ENCODE results near the gene EHD3. TPM values are rescaled to one million over a fixed set of nuclear protein-coding genes. Genes with fewer than 3 reads are reported as not detected.

EHD3 gene
- total and polyA plus RNA-seq, 2 experiments from 2014 or later = 12.3 to 17.6 TPM

- Histone ChIP-seq H3K36me3 (no peaks in the 10 kb centered on the region), H3K4me1 (ENCODE audit: low read depth) (peaks cover 21% of the 10 kb centered on the region), H3K27me3 (no peaks in the 10 kb centered on the region), H3K27ac (peak overlapping the region; percentile 39), H3K4me3 (no peak overlapping the region), H3K9me3 (ENCODE audit: low read depth) (no peaks in the 10 kb centered on the region)
- peak in 1 of 2 donors; percentile 76 for DNase-seq (ENCODE audit: low read depth in 1 of 2, low spot score in 1 of 2)
- TF ChIP-seq CTCF (IDR thresholded peaks at IDR 0.05; ENCODE audit: low read depth, low read length) = no peak
Observed at GRCh38 chr2:31231571-31232302, 2.2 kb upstream of the EHD3 start.

- Histone ChIP-seq H3K27me3 (no peaks in the 10 kb centered on the region), H3K4me3 (no peak overlapping the region), H3K4me1 (ENCODE audit: low read depth) (peaks cover 21% of the 10 kb centered on the region), H3K36me3 (no peaks in the 10 kb centered on the region), H3K9me3 (ENCODE audit: low read depth) (no peaks in the 10 kb centered on the region), H3K27ac (no peak overlapping the region)
- TF ChIP-seq CTCF (IDR thresholded peaks at IDR 0.05; ENCODE audit: low read depth, low read length) = no peak
- no peak for DNase-seq (ENCODE audit: low read depth in 1 of 2, low spot score in 1 of 2)
Observed at GRCh38 chr2:31232586-31232985, 1.4 kb upstream of the EHD3 start.

- no peaks in the 10 kb centered on the region for H3K27me3 ChIP-seq
- H3K4me3 ChIP-seq = no peak overlapping the region
- no peak for TF ChIP-seq CTCF (IDR thresholded peaks at IDR 0.05; ENCODE audit: low read depth, low read length)
- DNase-seq (ENCODE audit: low read depth in 1 of 2, low spot score in 1 of 2) = no peak
- H3K9me3 ChIP-seq (ENCODE audit: low read depth) = no peaks in the 10 kb centered on the region
- no peak overlapping the region for H3K27ac ChIP-seq
- peaks cover 21% of the 10 kb centered on the region for H3K4me1 ChIP-seq (ENCODE audit: low read depth)
- H3K36me3 ChIP-seq = no peaks in the 10 kb centered on the region
Observed at GRCh38 chr2:31233231-31233630, 721 bp upstream of the EHD3 start.

- no peak for TF ChIP-seq CTCF (IDR thresholded peaks at IDR 0.05; ENCODE audit: low read depth, low read length)
- Histone ChIP-seq H3K4me3 (peak overlapping the region; percentile 54), H3K27me3 (no peaks in the 10 kb centered on the region), H3K36me3 (no peaks in the 10 kb centered on the region), H3K4me1 (ENCODE audit: low read depth) (peaks cover 30% of the 10 kb centered on the region), H3K27ac (no peak overlapping the region), H3K9me3 (ENCODE audit: low read depth) (no peaks in the 10 kb centered on the region)
- no peak for DNase-seq (ENCODE audit: low read depth in 1 of 2, low spot score in 1 of 2)
Observed at GRCh38 chr2:31234683-31235503, 941 bp downstream of the EHD3 start.

- Histone ChIP-seq H3K4me3 (no peak overlapping the region), H3K27me3 (no peaks in the 10 kb centered on the region)
- DNase-seq (ENCODE audit: low read depth in 1 of 2, low spot score in 1 of 2) = peak in 1 of 2 donors; percentile 90
Observed at GRCh38 chr2:31235504-31235902, 1.6 kb downstream of the EHD3 start.

More at GRCh38 chr2:31235504-31235902, 1.6 kb downstream of the EHD3 start:
- no peaks in the 10 kb centered on the region for H3K36me3 ChIP-seq
- no peak overlapping the region for H3K27ac ChIP-seq
- TF ChIP-seq CTCF (IDR thresholded peaks at IDR 0.05; ENCODE audit: low read depth, low read length) = no peak
- H3K9me3 ChIP-seq (ENCODE audit: low read depth) = no peaks in the 10 kb centered on the region
- peaks cover 36% of the 10 kb centered on the region for H3K4me1 ChIP-seq (ENCODE audit: low read depth)
